ENCODE data around the gene CPLX1.
A peak's percentile ranks its signal among the peaks of the same experiment; 100 is the strongest.
"Not testable (repeated sequence)": the region's sequence is repeated elsewhere in the genome, so short reads cannot be mapped to it uniquely, and the experiment has no call there.

CPLX1 gene

DNA sequence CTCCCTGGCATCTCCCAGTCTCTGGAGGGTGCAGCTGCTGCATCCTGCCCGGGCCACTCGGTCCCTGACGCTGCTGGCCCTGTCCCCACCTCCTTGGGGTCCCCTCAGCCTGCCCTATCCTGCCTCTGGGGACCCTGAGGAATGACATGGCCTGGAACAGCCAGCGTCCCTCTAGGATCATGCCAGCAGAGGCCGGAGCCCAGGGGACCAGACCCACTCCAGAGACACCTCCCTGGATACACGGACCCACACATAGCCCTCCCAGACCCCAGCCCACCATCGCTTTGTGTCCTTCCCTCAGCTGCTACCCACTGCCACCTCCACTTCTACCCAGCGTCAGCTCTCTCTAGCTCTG, 35.5 kb downstream of the CPLX1 start:
- FAIRE-seq: no peak

DNA sequence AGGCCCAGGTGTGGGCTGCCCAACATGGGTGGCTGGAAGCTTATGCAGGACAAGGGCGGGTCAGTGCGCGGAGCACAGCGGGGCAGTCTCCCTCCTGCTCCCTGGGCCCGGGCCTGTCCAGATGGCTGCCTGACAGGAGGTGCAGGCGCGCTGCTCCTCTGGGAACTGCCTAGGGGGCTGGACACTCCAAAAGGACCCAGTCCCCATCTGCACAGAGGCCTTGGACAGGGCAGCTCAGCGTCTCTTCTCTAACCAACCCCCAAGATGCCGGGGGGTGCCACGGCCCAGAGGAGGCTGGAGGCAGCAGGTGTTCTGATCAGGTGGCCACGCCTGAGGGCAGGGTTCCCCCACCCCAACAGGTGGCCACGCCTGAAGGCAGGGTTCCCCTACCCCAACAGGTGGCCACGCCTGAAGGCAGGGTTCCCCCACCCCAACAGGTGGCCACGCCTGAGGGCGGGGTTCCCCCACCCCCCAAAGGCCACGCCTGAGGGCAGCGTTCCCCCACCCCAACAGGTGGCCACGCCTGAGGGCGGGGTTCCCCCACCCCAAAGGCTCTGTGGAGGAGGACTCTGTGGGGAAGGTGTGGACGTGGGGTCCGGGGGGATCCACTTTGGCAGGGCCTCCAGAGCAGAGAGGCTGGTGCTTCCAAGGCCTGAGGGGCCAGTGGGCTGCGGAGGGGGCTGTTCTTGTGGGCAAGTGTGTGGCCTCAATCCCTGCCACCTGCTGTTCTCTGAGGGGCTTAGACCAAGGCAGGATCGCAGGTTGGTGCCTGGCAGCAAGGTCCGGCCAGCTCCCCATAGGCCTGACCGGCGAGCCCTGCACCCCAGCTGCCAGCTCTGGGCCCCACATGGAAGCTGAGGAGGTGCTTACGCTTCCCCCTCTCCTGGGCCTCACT, 36.1 kb downstream of the CPLX1 start:
- no peak for FAIRE-seq

DNA sequence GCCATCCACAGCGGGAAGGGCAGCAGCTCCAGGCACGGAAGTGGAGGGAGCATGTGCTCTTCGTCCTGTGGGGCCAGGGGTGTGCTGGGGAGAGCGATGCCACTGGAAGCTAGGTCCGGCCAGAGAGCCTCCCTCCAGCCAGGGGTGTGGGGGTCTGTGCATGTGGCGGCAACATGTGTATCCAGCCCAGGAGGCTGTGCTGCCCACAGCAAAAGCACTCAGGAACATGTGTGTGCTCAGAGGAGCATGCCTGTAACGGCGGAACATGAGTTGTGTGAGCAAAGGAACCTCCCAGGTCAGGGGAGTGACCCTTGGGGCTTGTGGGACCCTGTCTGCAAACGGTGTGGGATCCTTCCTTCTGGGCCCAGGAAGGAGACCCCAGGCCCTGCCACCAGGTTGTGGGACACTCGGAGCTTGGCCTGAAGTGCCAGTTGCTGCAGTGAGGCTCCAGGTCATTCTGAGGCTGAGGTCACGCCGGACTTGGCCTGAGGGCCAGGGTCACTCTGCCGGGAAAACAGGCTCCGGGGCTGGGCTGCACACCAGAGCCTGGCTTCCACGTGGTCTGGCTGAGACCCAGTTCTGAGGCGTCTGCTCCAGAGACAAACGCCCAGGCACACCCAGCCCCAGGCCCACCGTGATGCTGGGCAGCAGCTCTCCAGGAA, 37.2 kb downstream of the CPLX1 start:
- no peak for FAIRE-seq

DNA sequence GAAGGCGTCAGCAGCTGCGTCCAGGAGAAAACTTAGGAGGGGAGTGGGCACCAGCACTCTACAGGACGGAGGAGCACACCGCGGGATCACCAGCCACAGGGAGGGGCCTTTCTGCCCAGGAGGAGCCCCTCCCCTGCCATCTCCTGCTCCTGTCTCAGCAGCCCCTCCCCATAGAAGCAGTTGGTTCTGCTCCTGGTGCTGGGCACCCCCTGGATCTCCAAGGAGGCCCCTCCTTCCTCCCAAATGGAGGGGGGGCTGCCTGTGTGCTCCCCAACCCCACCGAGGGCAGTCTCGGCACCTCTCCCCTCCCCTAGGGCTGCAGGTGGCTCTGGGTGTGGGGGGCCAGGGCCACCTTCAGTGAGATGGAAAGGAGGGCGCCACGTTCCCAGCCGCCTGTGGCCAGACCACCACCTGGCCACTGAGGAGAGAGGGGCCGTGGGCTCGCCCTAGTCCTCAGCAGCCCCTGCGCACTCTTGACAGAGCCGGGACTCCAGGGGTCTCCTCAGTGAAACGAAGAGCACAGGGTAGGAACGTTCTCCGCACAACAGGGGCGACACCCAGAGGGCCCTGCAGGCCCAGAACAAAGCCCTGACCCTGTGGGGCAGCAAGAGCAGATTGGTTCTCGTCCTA, 37.8 kb downstream of the CPLX1 start:
- no peak for FAIRE-seq

DNA sequence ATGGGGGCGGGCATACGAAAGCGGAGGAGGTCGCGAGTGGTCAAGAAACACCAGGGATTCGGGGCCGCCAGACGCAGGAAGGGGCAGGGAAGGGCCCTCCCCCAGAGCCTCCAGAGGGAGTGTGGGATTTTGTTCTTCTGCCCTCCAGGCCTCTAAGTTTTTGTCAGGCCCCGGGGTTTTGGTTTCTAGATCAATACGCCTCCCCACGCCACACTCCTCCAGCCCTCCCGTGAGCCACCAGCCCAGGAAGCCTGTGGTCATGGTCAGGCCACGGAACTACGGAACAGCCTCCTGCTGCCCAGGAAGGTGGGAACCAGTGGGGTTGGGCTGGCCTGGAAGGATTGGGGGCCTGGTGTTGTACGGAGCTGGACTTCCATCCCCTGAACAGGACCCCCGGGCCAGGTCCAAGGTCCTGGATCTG, 38.4 kb downstream of the CPLX1 start:
- FAIRE-seq: no peak

DNA sequence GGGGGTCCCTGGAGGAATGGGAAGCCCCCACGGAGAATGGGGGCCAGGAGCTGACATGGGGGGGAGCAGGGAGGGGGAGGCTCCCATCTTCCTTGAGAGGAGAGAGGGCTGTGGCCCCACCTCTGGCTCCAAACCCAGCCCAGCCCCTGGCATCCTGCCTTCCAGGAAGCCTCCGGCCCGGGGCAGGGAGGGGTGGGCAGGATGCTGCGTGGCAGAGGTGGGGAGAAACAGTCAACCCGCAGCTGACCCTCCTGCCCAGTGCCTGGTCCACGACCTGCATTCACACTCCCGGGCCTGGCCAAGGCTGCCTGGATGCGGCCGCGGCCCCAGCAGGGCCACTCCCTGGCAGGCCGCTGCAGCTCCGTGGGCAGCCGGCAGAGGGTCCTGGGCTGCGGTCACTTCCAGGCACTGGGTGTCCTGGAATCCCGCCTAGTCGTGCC, 39.0 kb downstream of the CPLX1 start:
- FAIRE-seq: no peak

DNA sequence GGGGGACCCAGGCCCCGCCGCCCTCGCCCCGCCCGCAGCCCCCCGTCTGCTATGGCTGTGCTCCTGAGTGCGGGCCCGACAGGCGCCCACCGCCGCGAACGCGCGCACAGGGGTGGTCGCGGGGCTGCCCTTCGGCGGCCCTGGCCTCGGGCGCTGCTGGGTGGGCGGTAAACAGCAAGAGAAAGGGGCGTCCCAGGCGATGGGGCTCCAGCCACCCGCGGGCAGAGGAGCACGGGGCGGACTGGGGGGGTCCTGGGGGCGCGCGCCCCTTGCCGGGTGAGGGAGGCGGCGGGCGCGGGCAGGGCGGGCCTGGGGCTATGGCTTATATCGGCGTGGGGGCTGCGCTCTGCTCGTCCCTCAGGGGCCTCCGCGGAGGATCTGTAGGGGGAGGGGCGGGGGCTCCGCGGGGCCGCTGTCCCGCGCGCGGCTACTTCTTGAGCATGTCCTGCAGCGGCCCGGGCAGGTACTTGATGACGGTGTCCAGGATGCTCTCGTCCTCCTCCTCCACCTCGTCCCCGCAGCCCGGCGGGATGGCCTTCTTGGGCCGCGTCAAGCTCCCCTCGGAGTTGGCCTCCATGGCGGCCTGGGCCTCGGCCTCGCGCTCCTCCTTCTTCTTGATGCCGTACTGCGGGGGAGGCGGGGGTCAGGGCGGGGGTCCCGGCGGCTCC, 39.7 kb downstream of the CPLX1 start:
- no peak for FAIRE-seq

DNA sequence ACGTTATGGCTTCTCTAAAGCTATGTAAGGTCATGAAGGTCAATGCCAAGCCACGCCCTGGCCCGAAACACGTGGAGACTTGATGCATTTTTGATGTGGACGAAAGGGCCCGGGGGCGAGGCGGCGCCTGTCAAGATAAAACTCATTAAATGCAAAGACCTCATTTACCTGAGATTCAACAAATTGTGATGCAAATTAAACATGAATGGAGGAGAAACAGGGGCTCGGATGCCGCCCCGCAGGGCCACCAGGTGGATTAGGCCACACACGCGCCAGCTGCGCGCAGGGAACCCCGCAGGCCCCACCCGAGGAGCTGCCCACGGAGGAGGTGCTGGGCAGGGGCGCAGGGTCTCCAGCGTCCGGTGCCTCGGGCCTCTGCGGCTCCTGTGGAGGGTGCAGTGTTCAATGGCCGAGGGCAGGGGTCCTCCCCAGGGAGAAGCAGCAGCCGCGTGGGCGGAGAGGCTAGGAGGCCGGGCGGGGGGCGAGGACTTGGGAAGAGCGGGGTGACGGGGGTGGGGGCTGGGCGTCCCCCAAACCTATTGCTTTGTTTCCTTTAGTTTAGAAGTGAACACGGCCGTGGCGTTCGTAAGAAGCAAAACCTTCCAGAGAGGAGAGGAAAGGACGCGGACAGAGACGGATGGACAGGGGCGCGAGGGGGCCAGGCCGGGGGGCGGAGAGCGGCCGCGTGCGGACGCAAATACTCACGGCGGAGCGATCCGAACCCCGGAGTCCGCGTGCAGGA, 40.4 kb downstream of the CPLX1 start:
- FAIRE-seq: no peak

DNA sequence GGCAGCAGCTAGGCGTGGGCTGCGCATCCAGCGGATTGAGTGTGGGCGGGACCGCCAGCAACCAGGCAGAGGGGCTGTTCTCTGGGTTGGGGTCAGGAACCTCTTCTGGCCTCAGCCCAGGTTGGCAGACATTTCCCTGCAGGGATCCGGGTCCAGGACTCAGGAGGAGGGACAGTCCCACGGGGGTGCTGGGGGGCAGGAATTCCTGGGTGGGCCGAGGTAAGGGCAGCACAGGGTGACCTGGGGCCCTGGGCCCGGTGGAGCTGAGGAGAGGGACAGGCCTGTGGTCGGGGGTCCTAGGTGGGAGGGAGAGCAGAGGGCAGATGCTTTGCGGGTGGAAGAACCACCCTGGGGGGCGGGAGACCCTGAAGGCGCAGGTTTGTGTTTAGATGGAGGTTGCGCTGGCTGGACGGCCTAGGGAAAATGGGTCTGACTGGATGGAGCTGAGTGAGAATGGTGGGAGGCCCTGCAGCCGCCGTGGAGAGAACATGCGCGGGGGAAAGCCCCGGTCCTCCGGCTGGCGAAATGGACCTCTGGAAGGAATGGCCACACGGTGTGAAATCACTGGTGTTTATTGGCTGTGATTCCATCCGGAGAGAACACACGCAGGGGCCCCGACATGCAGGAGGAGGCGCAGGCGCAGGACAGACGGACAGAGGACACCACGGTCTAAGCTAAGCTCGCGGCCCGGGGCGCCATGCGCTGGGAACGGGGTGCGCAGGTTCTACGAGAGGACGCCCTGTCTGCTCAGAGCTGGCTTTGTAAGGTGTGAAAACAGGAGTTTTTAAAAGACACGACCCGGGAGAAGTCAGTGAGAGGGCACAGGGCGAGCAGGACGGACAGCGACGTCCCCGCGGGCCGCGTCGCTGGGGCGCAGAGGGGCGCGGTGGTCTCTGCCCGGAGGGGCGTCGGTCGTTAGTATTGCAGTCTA, 41.3 kb downstream of the CPLX1 start:
- FAIRE-seq: no peak

DNA sequence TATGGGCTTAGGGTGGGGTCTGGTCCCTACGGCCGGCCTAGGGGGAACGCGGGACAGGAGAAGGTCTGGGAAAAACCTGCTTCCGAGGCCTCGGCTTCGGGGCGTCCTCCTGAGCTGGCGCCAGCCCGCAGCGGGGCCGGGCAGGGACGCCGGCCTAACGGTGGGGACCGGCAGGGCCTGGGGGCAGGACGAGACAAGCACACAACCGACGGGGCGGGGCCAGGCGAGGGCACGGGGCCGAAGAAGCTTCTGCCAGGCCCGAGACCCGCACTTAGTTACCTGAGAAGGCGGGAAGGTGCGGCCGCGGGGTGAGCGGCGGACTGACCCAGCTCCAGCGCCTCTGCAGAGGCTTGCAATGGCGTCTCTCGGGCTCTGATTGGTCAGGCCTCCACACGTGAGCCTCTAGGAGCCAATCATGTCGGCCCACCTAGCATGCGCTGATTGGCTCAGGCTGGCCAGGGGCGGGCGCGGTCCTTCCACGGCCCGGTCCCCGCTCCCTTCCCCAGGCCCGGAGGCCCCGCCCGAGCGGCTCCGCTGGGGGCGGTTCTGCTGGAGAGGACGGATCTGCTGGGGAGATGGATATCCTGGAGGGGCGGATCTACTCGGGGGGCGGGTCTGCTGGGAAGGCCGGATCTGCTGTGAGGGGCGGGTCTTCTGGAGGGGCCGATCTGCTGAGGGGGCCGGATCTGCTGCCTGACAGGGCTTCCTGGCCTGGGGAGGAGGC, 44.3 kb downstream of the CPLX1 start:
- peak; percentile 95 for FAIRE-seq

DNA sequence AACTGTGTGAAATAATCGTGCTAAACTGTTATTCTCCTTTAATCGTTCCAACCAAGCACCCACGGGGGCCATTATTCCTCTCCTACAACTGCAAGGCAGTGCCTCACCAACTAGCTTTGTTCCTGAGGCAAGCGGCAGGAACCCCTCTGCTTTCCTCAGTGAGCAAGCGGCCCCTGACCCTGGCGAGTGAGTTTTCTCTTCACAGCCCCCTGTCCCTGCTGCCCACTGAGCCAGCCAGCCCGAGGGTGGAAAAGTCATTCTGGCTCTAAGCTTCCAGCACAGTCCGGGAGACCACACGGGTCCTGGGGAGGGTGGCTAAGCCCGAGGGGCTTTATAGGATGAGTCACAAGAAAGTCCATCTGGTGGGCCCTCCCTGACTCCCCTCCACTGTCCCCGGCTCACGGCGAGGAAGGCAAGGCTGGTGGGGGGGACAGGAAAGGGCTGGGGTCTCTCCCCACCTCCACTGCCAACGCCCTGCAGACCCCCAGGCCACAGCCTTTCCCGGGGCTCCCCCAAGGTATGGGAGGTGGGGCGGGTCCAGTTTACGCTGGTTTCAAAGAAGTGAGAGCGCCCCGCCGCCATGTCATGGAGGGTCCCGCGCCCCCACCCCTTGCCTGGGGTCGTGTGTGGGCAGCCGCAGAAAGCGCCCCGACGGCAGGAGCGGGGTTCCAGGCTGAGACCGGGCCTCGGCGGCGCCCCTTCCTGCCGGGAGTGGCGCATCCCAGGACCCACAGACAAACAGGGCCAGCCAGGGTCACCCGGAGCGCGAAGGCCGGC, 45.0 kb downstream of the CPLX1 start:
- no peak for FAIRE-seq

DNA sequence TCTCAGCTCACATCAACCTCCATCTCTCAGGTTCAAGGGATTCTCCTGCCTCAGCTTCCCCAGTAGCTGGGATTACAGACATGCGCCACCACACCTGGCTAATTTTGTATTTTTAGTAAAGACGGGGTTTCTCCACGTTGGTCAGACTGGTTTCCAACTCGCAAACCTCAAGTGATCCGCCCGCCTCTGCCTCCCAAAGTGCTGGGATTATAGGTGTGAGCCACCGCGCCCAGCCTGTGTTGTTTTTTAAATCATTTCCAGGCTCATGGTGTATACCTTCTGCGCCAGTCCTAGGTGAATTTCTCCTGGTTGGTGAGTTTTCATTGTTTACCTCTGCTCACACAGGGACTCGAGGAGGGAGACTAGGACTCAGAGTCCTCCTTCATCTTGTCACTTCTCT, 45.7 kb downstream of the CPLX1 start:
- not testable (repeated sequence) for FAIRE-seq

DNA sequence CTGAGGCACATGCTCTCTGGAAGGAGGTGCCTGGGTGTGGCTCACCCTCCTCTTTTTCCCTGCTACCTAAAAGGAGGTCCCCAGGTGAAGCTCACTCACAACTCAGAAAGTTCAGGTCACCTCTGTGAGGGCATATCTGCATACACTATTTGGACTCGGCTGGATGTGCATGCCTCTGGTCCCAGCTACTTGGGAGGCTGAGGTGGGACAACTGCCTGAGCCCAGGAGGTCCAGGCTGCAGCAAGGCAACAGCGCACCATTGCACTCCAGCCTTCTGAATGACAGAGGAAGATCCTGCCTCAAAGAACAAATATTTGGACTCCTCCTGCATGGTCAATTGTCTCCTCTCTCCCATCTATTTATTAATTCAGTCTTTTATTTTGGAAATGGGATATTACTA, 46.4 kb downstream of the CPLX1 start:
- FAIRE-seq: no peak

DNA sequence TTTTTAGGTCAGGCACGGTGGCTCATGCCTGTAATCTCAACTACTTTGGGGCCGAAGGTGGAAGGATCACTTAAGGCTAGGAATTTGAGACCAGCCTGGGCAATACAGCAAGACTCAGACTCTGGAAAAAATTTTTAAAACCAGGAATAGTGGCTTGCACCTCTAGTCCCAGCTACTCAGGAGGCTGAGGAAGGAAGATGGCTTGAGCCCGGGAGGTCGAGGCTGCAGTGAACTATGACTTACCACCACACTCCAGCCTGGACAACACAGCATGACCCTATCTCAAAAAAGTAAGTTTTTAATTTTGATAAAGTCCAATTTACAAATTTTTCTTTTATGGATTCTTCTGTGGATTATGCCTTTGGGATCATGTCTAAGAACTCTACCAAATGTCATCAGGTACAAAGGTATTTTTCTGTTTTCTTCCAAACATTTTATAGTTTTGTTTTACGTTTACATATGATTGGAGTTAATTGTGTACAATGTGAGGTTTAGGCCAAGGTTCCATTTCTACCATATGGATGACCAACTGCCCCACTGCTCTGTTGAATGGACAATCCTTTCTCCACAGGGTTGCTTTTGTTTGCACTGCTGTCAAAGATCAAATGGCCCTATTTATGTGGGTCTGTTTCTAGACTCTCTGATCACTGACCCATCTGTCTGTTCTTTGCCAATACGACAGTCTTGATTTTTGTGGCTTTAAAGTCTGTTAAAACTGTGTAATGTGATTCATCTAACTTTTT, 48.2 kb downstream of the CPLX1 start:
- FAIRE-seq: no peak

DNA sequence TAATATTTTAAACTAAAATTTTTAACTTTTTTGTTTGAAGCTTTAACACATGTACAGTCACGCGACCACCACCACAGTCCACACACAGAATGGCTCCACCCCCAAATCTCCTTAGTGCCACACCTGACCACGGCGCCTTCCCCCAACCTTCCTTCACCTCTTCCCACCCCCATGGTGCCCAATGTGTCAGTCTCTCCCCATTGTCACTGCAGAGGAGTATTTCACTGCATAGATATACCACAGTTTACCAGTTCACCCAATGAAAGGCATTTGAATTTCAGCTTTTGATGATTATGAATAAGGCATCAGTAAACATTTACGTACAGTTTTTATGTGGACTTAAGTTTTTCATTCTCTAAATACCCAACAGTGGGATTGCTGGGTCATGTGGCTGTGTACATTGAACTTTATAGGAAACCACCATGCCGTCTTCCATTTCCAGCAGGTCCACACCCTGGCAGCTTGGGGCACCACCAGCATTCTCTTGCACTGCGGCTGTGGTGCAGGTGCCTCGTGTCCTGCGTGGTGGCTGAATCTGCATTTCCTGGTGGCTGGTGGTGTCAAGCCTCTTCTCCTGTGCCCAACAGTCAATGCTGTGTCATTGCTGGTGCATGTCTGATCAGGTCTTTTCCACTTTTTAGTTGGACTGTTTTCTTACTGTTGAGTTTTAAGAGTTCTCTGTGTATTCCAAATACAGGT, 49.0 kb downstream of the CPLX1 start:
- no peak for FAIRE-seq

DNA sequence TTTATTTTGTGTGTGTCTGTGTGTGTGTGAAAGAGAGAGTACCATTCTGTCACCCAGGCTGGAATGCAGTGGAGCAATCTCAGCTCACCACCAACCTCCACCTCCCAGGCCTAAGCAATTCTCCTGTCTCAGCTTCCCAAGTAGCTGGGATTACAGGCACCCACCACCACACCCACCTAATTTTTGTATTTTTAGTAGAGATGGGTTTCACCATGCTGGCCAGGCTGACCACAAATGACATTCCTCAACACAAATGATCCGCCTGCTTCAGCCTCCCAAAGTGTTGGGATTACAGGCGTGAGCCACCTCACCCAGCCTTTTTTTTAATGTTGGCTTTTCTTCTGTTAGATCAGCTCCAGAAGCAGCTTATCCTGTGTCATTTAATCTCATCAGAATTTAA, 50.4 kb downstream of the CPLX1 start:
- not testable (repeated sequence) for FAIRE-seq

DNA sequence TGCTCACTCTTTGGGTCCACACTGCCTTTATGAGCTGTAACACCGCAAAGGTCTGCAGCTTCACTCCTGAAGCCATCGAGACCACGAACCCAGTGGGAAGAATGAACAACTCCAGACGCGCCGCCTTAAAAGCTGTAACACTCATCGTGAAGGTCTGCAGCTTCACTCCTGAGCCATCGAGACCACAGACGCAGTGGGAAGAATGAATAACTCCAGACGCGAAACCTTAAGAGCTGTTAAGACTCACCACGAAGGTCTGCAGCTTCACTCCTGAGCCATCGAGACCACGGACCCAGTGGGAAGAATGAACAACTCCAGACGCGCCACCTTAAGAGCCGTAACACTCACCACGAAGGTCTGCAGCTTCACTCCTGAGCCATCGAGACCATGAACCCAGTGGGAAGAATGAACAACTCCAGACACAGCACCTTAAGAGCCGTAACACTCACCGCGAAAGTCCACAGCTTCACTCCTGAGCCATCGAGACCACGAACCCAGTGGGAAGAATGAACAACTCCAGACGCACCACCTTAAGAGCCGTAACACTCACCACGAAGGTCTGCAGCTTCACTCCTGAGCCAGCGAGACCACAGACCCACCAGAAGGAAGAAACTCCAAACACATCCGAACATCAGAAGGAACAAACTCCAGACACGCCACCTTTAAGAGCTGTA, 51.4 kb downstream of the CPLX1 start:
- FAIRE-seq: not testable (repeated sequence)

DNA sequence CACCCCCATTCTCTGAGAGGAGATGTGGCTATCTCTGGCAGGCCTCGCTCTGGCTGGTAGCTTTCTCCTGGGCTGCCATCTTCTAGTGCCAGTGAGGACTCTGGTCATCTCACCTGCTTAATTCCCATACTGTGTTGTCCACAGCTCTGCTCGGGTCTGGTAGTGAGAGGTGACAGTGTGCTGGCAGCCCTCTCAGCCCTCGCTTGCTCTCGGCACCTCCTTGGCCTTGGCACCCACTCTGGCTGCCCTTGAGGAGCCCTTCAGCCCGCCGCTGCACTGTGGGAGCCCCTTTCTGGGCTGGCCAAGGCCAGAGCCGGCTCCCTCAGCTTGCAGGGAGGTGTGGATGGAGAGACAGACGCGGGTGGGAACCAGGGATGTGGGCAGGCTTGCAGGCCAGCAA, 52.7 kb downstream of the CPLX1 start:
- FAIRE-seq: no peak

Data from colon (tissue), 2 donors.